PC-3 (cell line): Measurements from ENCODE around the gene AMZ1. TPM values are rescaled to one million over a fixed set of nuclear protein-coding genes. Genes with fewer than 3 reads are reported as not detected.

Source experiments
- ATAC-seq: fragments of 200-7000 bp; cut with Tn5 transposase; 2 replicates; pipeline ENCODE4 v1.9.1; 2020; ENCODE audit warnings: mild to moderate bottlenecking, moderate library complexity
- BruUV-seq: library from RNA; stranded (reverse); fragments of 400-500 nt; replicated peaks from 2 replicates; lab custom pipeline; 2021; lab: Mats Ljungman, UMichigan
- CTCF ChIA-PET: fragments of 300-600 bp; sonication (Branson Sonifier 250); formaldehyde crosslinking; loops from one replicate; lab custom pipeline; 2022; ENCODE audit warnings: antibody characterized with exemption; lab: Charles Lee
- POLR2A ChIA-PET: fragments of 300-600 bp; sonication (Branson Sonifier 250); formaldehyde crosslinking; loops from one replicate; lab custom pipeline; 2022; ENCODE audit warnings: antibody characterized with exemption; ENCODE audit not compliant: unreplicated experiment; lab: Charles Lee
- DNase-seq: peaks from one replicate; pipeline ENCODE4 v3.0.0-alpha.2; 2015
- H2AFZ ChIP-seq: fragments of 300-600 bp; sonication (generic); 2 replicates; pipeline ENCODE4 v1.6.0; 2016; ENCODE audit warnings: antibody characterized with exemption, low read length
- H3F3A ChIP-seq: fragments of 300-600 bp; sonication (generic); one replicate; pipeline ENCODE4 v1.6.0; 2017; ENCODE audit warnings: antibody characterized with exemption, low read length, control low read depth, mild to moderate bottlenecking; ENCODE audit not compliant: unreplicated experiment
- H3K27ac ChIP-seq: fragments of 300-600 bp; sonication (generic); 2 replicates; pipeline ENCODE4 v1.5.1; 2016; ENCODE audit warnings: mild to moderate bottlenecking, low read length
- H3K27me3 ChIP-seq: fragments of 300-600 bp; sonication (generic); 2 replicates; pipeline ENCODE4 v1.6.1; 2016; ENCODE audit warnings: low read length, mixed read lengths
- H3K36me3 ChIP-seq: fragments of 300-600 bp; sonication (generic); 2 replicates; pipeline ENCODE4 v1.6.1; 2016; ENCODE audit warnings: low read depth, mixed run types, low read length, mixed read lengths
- H3K4me1 ChIP-seq: fragments of 300-600 bp; sonication (generic); 2 replicates; pipeline ENCODE4 v1.5.1; 2016; ENCODE audit warnings: low read length; ENCODE audit not compliant: insufficient read depth
- H3K4me2 ChIP-seq: fragments of 300-600 bp; sonication (generic); 2 replicates; pipeline ENCODE4 v1.6.0; 2016; ENCODE audit warnings: low read length
- H3K4me3 ChIP-seq: fragments of 300-600 bp; sonication (generic); 2 replicates; pipeline ENCODE4 v1.5.1; 2016; ENCODE audit warnings: mild to moderate bottlenecking, low read length, mixed read lengths
- H3K79me2 ChIP-seq: fragments of 300-600 bp; sonication (generic); 2 replicates; pipeline ENCODE4 v1.6.1; 2017; ENCODE audit warnings: low read length, mixed read lengths
- H3K9ac ChIP-seq: fragments of 300-600 bp; sonication (generic); 2 replicates; pipeline ENCODE4 v1.6.0; 2016; ENCODE audit warnings: mild to moderate bottlenecking, low read length
- H3K9me2 ChIP-seq: fragments of 300-600 bp; sonication (generic); replicated peaks from 2 replicates; pipeline ENCODE4 v1.6.1; 2016; ENCODE audit warnings: mixed run types, low read length, mixed read lengths
- H3K9me3 ChIP-seq: fragments of 300-600 bp; sonication (generic); 2 replicates; pipeline ENCODE4 v1.6.1; 2016; ENCODE audit warnings: low read length, mixed read lengths
- H4K20me1 ChIP-seq: fragments of 300-600 bp; sonication (generic); 2 replicates; pipeline ENCODE4 v1.6.1; 2016; ENCODE audit warnings: low read length, mixed read lengths
- EZH2 ChIP-seq: fragments of 300-600 bp; sonication (generic); IDR thresholded peaks from one replicate; pipeline ENCODE4 v1.6.1; 2017; ENCODE audit warnings: antibody characterized with exemption, mild to moderate bottlenecking, low read length; ENCODE audit not compliant: unreplicated experiment
- EZH2phosphoT487 ChIP-seq: fragments of 300-600 bp; sonication (generic); IDR thresholded peaks from 2 replicates; pipeline ENCODE4 v1.6.1; 2018; ENCODE audit warnings: mild to moderate bottlenecking, antibody characterized with exemption, low read length, borderline replicate concordance
- intact Hi-C: fragments of 100-400 bp; cut with micrococcal nuclease; formaldehyde crosslinking; loops from 2 replicates; pipeline ENCODE4 v1.9.0; 2023
- total RNA-seq: library from RNA; depleted of rRNA; stranded (reverse); fragments of >200 nt; gene quantifications from 2 replicates; pipeline ENCODE4 v1.2.3, GENCODE V29; 2014
- TF ChIP-seq, protein P1 (sequence below): fragments of 300-600 bp; sonication (generic); conservative IDR thresholded peaks from 2 replicates; pipeline ENCODE4 v1.5.1; 2017; ENCODE audit warnings: antibody characterized with exemption, low read depth, mild to moderate bottlenecking, low read length

The AMZ1 gene
- total RNA-seq, 1 experiment from 2014 or later = not detected

DNA sequence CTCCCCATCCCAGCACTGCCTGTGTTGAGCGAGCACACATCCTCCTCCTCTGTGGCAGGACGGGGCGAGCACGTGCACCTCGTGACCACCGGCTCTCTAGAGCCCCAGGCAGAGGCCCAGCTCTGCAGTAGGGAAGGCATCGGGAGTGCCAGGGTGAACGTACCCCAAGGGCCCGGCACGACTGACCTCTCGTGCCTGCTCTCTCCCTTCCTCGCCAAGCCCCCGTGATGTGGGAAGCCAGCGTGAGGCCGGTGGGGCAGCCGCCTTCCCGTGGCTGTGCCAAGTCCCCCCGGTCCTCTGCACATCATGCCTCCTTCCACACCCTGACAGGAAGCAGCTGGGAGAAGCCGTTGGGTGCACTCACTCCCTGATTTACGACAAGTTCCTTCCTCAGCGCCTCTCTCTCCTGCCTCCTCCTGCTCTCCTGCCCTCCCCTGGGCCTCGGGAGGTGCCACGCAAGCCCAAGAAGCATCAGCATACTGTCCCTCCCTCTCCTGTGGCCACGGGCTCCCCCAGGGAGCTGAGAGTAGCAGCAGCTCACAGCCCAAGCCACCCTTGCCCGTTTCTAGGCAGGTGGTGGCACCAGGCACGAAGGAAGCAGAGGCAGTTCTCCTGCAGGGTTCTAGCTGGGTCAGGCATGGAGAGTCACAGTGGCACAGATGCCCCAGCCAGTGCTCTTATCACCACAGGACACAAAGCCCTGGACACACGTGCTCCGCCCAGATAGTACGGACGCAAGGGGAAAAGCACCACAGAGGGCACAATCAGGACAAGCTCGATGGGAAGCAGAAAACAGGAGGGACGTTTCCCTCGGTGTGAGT lies 47.0 kb downstream of the AMZ1 start:
- Histone ChIP-seq H3K27ac (no peak overlapping the region), H3K79me2 (0 out of 2 replicates have a peak, but pooled peaks cover 4% of the 10 kb centered on the region), H4K20me1 (no peaks in the 10 kb centered on the region), H2AFZ (no peak overlapping the region), H3K4me1 (peaks cover 6% of the 10 kb centered on the region; the same call in 1 of the 2 replicates), H3K9me2 (no peaks in the 10 kb centered on the region), H3K4me2 (no peak overlapping the region), H3F3A (no peaks in the 10 kb centered on the region), H3K4me3 (no peak overlapping the region), H3K9ac (no peak overlapping the region), H3K27me3 (no peaks in the 10 kb centered on the region), H3K36me3 (peaks cover 8% of the 10 kb centered on the region), H3K9me3 (peaks cover 4% of the 10 kb centered on the region; the same call in 1 of the 2 replicates)
- no TSS peak for BruUV-seq
- ATAC-seq (no peak), DNase-seq (no peak)
- POLR2A ChIA-PET = no interaction called here
- intact Hi-C loops = no loop called here
- CTCF ChIA-PET = no interaction called here
- no peak for TF ChIP-seq EZH2phosphoT487
- TF ChIP-seq EZH2 = no peak
- TF ChIP-seq, protein P1, sequence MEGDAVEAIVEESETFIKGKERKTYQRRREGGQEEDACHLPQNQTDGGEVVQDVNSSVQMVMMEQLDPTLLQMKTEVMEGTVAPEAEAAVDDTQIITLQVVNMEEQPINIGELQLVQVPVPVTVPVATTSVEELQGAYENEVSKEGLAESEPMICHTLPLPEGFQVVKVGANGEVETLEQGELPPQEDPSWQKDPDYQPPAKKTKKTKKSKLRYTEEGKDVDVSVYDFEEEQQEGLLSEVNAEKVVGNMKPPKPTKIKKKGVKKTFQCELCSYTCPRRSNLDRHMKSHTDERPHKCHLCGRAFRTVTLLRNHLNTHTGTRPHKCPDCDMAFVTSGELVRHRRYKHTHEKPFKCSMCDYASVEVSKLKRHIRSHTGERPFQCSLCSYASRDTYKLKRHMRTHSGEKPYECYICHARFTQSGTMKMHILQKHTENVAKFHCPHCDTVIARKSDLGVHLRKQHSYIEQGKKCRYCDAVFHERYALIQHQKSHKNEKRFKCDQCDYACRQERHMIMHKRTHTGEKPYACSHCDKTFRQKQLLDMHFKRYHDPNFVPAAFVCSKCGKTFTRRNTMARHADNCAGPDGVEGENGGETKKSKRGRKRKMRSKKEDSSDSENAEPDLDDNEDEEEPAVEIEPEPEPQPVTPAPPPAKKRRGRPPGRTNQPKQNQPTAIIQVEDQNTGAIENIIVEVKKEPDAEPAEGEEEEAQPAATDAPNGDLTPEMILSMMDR = no peak

DNA sequence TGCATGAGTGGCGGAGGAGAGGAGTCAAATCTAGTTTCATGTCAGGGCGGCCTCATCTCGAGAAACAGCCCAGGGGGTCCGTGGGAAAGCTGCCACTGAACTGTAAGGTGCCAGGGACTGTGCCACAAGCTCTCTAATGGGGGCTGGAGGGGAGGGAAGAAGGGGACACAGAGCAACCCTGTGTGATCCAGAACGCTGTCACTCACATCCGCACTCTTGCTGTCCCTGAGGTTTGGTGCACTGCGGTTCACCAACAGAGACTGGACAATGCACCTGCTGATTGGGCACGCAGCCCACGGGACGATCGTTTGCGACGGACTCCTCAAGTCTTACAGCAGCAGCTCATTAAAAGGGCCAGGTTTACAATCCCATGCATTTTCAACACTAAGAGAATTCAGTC lies 47.7 kb downstream of the AMZ1 start:
- Histone ChIP-seq H4K20me1 (no peaks in the 10 kb centered on the region), H3K9me2 (no peaks in the 10 kb centered on the region), H3K4me1 (peaks cover 6% of the 10 kb centered on the region; the same call in 1 of the 2 replicates), H3K27me3 (no peaks in the 10 kb centered on the region), H3K36me3 (peaks cover 8% of the 10 kb centered on the region), H3K27ac (no peak overlapping the region), H2AFZ (no peak overlapping the region), H3F3A (no peaks in the 10 kb centered on the region), H3K9me3 (peaks cover 4% of the 10 kb centered on the region; the same call in 1 of the 2 replicates), H3K4me2 (no peak overlapping the region), H3K4me3 (no peak overlapping the region), H3K9ac (no peak overlapping the region), H3K79me2 (0 out of 2 replicates have a peak, but pooled peaks cover 4% of the 10 kb centered on the region)
- ATAC-seq (no peak), DNase-seq (no peak)
- CTCF ChIA-PET = no interaction called here
- intact Hi-C loops = no loop called here
- TF ChIP-seq EZH2 (no peak), EZH2phosphoT487 (no peak)
- TF ChIP-seq, protein P1 = no peak
- BruUV-seq = no TSS peak
- POLR2A ChIA-PET = no interaction called here
